Tongue (tissue), 2 donors: ENCODE measurements around the gene RWDD1. TPM values are rescaled to one million over a fixed set of nuclear protein-coding genes. Genes with fewer than 3 reads are reported as not detected.
"Not testable (repeated sequence)": the region's sequence is repeated elsewhere in the genome, so short reads cannot be mapped to it uniquely, and the experiment has no call there.

Source experiments
- DNase-seq: peaks from one replicate; pipeline ENCODE4 v3.0.0-alpha.2; 2015
- total RNA-seq: library from RNA; depleted of rRNA; stranded (reverse); fragments of >200 nt; gene quantifications from one replicate; pipeline ENCODE4 v1.2.3, GENCODE V29; 2014

RWDD1 gene
- total RNA-seq, 1 donor from 2014 or later = 18.0 TPM

GRCh38 chr6:116561377-116562018 lies 9.8 kb upstream of the RWDD1 start:
- peak; percentile 88 for DNase-seq

DNA sequence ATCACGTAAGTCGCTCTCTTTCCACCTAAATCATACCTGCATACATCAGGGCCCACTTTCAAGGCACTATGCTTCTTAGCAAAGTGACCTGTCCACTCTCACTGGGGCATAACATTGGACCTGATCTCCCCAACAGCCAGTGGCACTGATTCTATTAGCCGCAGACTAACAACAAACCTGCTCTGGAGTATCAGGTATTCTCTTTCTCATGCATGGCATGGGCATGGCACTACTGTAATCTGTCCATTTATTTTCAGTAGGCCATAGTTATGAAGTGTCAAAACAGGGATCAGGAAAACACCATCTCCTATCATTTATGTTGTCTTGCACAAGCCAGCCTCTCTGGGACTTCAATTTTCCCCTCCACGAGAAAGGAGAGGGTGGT lies 9.3 kb upstream of the RWDD1 start:
- DNase-seq = no peak

DNA sequence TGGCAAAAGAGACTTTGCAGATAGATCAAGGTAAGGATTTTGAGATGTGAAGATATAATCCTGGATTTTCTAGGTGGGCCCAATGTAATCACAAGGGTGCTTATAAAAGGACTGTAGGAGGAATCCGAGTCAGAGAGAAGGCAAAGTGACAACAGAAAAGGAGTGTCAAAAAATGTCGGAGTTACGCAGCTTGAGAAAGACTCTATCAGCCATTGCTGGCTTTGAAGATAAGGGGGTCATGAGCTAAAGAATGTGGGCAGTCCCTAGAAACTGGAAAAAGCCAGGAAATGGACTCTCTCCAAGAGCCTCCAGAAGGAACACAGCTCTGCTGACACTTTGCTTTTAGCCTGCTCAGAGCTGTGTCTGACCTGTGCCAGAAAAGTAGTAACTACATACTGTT lies 8.7 kb upstream of the RWDD1 start:
- DNase-seq = no peak

DNA sequence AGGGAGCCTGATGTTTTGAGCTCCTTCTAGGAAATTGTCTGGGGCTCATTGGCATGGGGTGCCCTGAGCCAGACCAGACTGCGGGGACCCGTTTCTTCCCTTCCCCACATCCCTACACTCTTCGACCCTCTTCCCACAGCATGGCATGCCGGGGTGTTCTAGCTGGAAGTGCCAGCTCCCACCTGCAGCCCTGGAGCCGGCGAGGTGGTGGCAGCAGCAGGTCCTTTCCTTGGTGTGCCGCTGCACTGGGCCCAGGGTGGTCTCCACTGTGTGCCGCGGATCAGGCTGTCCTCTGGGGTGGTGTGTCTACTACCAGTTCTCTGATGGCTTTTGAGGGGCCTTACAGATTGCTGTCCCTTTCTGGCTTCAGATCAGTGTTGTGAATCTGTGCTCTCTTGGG lies 7.5 kb upstream of the RWDD1 start:
- no peak for DNase-seq

DNA sequence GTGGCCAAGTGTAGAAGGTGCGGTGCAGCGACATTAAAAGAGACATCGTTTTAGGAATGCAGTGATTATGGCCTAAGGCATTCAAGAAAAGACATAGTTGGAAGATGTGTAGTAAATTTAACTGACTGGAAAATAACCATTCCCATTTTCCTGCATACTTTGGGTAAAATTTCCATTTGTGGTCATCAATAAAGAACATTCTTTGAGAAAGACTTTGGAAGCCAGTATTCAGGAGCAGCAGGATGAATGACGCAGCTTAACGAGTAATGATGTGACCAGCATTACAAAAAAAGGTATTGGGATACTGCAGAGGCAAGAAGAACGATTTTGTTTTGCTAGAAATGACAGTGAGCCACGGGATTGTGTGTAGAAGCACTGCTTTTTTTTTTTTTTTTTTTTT lies 7.0 kb upstream of the RWDD1 start:
- DNase-seq = no peak

- peak; percentile 45 for DNase-seq
Observed at GRCh38 chr6:116564921-116565872, 6.1 kb upstream of the RWDD1 start.

- DNase-seq = no peak
Observed at GRCh38 chr6:116568111-116568510, 3.2 kb upstream of the RWDD1 start.

DNA sequence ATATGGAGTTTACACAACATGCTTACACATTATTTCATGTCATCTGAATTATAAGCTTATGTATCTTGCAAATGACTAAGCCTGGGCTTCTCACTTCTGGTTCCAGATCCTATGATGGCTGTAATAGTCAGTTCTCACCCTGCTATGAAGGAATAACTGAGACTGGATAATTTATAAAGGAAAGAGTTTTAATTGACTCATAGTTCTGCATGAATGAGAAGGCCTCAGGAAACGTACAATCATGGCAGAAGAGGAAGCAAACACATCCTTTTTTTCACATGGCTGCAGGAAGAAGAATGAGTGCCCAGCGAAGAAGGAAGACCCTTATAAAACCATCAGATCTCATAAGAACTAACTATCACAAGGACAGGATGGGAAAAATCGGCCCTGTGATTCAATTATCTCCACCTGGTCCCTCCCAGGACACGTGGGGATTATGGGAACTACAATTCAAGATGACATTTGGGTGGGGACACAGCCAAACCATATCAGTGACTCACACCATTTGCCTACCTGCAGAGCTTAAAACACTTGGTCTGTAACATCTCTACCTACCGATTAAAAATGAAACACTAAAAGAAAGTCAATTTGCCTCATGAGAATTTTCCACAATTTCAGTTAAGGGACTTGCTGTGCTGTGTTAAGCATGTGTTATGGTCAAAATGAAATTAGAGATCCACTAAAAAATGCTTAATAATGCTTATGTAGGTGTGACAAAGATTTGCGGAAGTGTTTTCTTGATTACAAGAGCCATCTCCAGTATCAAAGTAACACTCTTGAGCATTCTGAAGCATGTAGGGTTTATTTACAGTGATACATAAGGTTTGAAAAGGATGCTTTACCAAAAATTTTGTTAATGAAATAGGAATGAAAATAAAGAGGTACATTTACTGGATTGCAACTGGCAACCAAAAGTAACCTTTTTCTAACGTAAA lies 2.2 kb upstream of the RWDD1 start:
- DNase-seq = no peak

DNA sequence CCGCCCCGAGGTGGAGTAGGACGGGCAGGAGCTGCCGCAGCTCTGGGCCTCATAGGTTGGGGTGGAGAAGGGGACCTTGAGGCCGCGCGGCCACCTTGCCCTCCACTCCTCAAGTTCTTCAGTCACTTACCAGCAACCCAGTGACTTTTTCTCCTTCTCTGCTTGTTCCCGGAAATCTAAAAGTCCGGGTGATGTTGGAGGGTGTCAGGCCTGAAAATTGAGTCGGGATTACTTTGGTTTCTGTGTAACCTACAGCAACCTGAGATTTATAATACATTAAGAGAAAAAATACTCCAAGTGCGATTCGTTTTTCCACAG lies 338 bp downstream of the RWDD1 start:
- no peak for DNase-seq

DNA sequence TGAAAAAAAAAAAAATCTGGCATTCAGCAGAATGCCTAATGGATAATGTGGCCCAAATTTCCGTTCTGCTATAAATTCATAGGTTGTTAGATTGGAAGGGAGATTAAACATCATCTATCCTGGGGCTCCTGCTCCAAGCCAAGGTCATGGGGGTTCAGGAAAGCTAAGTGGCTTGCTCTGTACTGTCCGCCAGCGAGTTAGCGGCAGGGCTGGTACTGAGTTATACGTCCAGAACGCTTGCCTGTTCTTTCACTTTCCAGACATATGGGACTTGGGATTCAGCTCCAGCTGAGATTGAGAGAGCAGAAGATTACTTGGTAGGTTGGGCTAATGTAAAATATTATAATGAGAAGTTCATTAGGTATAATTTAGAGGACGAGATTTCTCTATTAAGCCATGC lies 858 bp downstream of the RWDD1 start:
- peak; percentile 50 for DNase-seq

- DNase-seq = no peak
Observed at GRCh38 chr6:116575227-116575626, 3.9 kb downstream of the RWDD1 start.

GRCh38 chr6:116577486-116577885 lies 6.2 kb downstream of the RWDD1 start:
- no peak for DNase-seq

DNA sequence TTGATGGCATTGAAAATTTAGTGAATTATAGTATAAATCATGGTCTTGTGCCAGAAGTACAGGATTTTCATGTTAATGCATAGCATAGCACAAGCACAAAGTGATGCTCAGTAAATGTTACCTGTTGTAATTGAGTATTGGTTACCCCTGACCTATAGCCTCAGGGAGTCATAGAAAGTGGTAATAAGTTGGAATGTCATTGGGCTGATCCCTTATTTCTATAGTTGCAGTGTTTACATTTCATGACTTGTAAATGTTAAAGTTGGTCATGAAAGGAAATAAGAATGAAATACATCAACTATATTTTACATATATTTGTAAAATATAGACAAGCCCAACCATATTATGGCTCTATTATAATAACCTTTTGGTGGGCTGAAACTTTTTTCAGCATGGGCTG lies 7.0 kb downstream of the RWDD1 start:
- no peak for DNase-seq

DNA sequence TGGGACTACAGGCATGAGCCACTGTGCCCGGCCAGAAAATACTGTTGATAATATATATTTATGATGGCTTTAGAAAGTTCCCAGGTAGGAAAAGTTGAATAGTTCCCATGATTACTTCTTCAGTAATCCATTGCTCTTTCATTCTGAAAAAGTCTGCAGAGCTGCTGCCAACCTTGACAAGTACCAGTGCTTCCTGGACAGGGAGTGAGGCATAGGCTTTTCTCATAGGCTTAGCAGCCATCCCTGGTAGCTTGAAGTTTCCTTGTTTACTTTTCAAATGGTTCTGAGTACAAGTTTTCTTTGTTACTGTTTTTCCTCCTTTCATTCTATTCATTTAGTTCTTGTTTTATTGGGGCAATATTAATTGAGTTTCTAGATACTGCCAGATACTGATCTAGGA lies 7.8 kb downstream of the RWDD1 start:
- no peak for DNase-seq

GRCh38 chr6:116580198-116580597 lies 8.9 kb downstream of the RWDD1 start:
- no peak for DNase-seq

DNA sequence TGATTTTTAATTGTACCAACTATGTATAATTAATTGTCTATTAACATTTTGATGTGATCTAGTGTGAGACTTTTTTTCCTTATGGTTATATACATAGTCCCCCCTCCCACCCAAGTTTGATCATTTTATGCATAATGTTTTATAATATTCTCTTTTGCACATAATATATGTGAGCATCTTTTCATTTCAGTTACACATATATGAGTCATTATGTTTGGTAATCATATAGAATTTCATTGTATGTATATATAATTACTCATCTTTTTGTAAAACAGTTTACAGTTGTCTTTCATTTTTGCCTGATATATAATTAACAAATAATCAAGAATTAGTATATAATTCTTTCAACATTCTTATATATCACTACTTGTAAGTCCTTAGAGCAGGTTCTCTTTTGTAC lies 15.0 kb downstream of the RWDD1 start:
- DNase-seq = no peak

GRCh38 chr6:116586738-116587137 lies 15.4 kb downstream of the RWDD1 start:
- no peak for DNase-seq

DNA sequence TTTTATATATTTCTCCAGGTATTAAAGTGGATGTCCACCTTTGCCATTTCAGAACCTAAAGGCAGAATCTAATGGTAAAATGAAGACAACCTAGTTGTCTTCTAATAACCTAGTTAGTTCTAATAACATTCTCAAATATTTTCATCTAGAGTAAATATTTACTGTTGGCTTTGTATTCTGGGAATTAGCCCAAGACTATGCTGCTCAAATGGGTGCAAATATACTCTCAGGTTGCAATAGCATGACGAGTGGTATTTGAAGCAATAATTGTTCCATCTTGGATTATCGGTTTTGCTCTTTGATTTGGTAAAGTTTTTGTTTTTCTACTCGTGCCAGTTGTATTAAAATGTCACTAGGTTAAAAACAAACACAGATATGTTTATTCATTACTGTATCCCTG lies 23.9 kb downstream of the RWDD1 start:
- DNase-seq = no peak

DNA sequence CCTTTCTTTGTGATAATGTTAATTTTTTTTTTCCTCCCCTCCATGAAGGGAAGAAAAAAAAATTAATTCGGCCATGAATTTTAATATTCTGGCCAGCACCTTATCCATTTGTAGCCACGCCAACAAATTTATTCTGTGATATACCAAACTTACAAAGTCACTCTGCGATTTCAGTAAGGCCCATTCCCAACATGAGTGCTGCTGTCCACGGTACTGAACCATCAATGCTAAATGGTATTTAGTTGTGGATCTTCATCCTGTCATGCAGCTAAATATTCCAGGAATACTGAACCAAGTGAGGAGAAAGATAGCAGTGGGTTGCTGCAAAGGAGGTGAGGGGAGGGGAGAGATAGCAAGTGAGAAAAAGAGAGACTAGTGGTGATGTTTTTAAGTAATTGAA lies 25.5 kb downstream of the RWDD1 start:
- peak; percentile 59 for DNase-seq

DNA sequence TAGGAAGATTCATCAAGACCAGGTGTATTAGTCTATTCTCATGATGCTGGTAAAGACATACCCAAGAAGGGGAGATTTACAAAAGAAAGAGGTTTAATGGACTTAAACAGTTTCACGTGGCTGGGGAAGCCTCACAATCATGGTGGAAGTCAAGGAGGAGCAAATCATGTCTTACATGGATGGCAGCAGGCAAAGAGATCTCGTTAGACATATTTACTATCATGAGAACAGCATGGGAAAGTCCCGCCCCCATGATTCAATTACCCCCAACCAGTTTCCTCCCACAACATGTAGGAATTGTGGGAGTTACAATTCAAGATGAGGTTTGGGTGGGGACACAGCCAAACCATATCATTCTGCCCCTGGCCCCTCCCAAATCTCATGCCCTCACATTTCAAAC lies 32.6 kb downstream of the RWDD1 start:
- not testable (repeated sequence) for DNase-seq

GRCh38 chr6:116604868-116605267 lies 33.6 kb downstream of the RWDD1 start:
- not testable (repeated sequence) for DNase-seq

DNA sequence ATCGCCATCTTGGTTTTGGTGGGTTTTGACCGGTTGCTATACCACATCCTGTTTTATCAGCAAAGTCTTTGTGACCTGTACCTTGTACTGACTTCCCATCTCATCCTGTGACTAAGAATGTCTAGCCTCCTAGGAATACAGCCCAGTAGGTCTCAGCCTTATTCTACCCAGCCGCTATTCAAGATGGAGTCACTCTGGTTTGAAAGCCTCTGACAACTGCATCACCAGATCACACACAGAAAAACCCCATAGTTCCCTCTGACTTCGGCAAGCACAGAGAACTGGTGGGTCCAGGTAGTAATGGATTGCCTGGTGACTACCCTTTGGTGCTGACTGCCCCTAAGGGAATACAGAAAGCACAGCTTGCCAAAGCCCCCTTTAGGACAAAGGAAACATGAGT lies 34.6 kb downstream of the RWDD1 start:
- no peak for DNase-seq

DNA sequence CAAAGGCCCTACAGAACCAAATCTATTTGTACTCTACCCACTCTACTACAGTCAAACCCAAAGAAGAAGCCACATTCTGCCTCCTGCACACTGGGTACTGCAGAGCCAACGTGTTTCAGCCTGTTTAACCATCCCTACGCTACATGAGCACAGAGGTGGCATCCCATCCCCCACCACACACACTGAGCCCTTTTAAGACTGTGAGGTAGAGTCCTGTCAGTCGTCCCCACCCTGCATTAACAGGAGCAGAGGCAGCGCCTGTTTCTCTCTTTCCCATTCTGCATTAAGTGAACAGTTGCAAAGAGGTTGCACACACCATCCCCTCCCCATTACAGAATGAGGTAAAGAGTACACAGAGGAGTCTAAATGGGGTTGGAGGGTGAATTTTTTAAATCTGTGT lies 39.8 kb downstream of the RWDD1 start:
- no peak for DNase-seq
